ENCODE results near the gene RADX.

GRCh38 chrX:106725931-106726330 is 114.2 kb downstream of the RADX start:
- no peak for TF ChIP-seq POLR2AphosphoS5 (IDR thresholded peaks at IDR 0.05; ENCODE audit: low read depth, low read length)
- TF ChIP-seq REST (IDR thresholded peaks at IDR 0.05; ENCODE audit: insufficient read depth in 1 of 2, low read depth in 2 of 2, low read length in 2 of 2) = no peak
- TF ChIP-seq TAF1 (IDR thresholded peaks at IDR 0.05; ENCODE audit: borderline replicate concordance, insufficient read depth, low read length) = no peak
